Ishikawa (cell line): ENCODE measurements around the gene SOX6.

Source experiments
- CEBPB ChIP-seq: IDR thresholded peaks from 2 replicates; pipeline ENCODE4 v1.6.1; 2012
- CREB1 ChIP-seq: IDR thresholded peaks from 2 replicates; pipeline ENCODE4 v1.6.1; 2012; ENCODE audit warnings: low read depth
- EGR1 ChIP-seq: IDR thresholded peaks from 2 replicates; pipeline ENCODE4 v1.6.1; 2012
- EP300 ChIP-seq: IDR thresholded peaks from 2 replicates; pipeline ENCODE4 v1.6.1; 2012; ENCODE audit warnings: borderline replicate concordance
- FOXM1 ChIP-seq: IDR thresholded peaks from 2 replicates; pipeline ENCODE4 v1.6.1; 2012; ENCODE audit warnings: low read depth, borderline replicate concordance
- MAX ChIP-seq: IDR thresholded peaks from 2 replicates; pipeline ENCODE4 v1.6.1; 2012
- RAD21 ChIP-seq: IDR thresholded peaks from 2 replicates; pipeline ENCODE4 v1.6.1; 2012; ENCODE audit warnings: low read depth
- REST ChIP-seq: IDR thresholded peaks from 2 replicates; pipeline ENCODE4 v1.6.1; 2012; ENCODE audit warnings: low read depth, mild to moderate bottlenecking
- TAF1 ChIP-seq: IDR thresholded peaks from 2 replicates; pipeline ENCODE4 v1.6.1; 2012; ENCODE audit warnings: low read depth, mild to moderate bottlenecking
- TCF12 ChIP-seq: IDR thresholded peaks from 2 replicates; pipeline ENCODE4 v1.6.1; 2012; ENCODE audit warnings: low read depth
- TEAD4 ChIP-seq: IDR thresholded peaks from 2 replicates; pipeline ENCODE4 v1.6.1; 2012
- USF1 ChIP-seq: IDR thresholded peaks from 2 replicates; pipeline ENCODE4 v1.6.1; 2012
- YY1 ChIP-seq: IDR thresholded peaks from 2 replicates; pipeline ENCODE4 v1.6.1; 2012; ENCODE audit warnings: low read depth
- ZBTB7A ChIP-seq: IDR thresholded peaks from 2 replicates; pipeline ENCODE4 v1.6.1; 2012; ENCODE audit warnings: low read depth

The SOX6 gene

GRCh38 chr11:16365581-16366228 is 9.4 kb upstream of the SOX6 start:
- no peak for TF ChIP-seq FOXM1
- TF ChIP-seq YY1: no peak
- no peak for TF ChIP-seq CREB1
- TF ChIP-seq REST: no peak
- no peak for TF ChIP-seq ZBTB7A
- no peak for TF ChIP-seq TCF12
- no peak for TF ChIP-seq RAD21
- no peak for TF ChIP-seq TAF1
- no peak for TF ChIP-seq EGR1
- no peak for TF ChIP-seq CEBPB

GRCh38 chr11:16364254-16364653 is 7.9 kb upstream of the SOX6 start:
- TF ChIP-seq TCF12: no peak
- no peak for TF ChIP-seq REST

GRCh38 chr11:16363706-16364105 is 7.4 kb upstream of the SOX6 start:
- TF ChIP-seq YY1: no peak
- TF ChIP-seq MAX: no peak
- TF ChIP-seq FOXM1: no peak
- TF ChIP-seq ZBTB7A: no peak

GRCh38 chr11:16361108-16361865 is 4.9 kb upstream of the SOX6 start:
- TF ChIP-seq MAX: no peak
- TF ChIP-seq RAD21: no peak
- no peak for TF ChIP-seq REST
- TF ChIP-seq CEBPB: no peak
- no peak for TF ChIP-seq ZBTB7A
- TF ChIP-seq EP300: no peak
- TF ChIP-seq FOXM1: no peak
- TF ChIP-seq TAF1: no peak
- no peak for TF ChIP-seq CREB1
- no peak for TF ChIP-seq USF1
- TF ChIP-seq TCF12: no peak
- TF ChIP-seq TEAD4: no peak

- no peak for TF ChIP-seq EGR1
- TF ChIP-seq RAD21: no peak
- TF ChIP-seq TCF12: no peak
- no peak for TF ChIP-seq EP300
- TF ChIP-seq TEAD4: no peak
- no peak for TF ChIP-seq REST
- no peak for TF ChIP-seq YY1
- TF ChIP-seq CEBPB: no peak
- TF ChIP-seq FOXM1: no peak
- TF ChIP-seq TAF1: no peak
- TF ChIP-seq CREB1: no peak
- TF ChIP-seq USF1: no peak
Observed at GRCh38 chr11:16359369-16359768, 3.0 kb upstream of the SOX6 start.
